SK-N-MC (cell line): Measurements from ENCODE around the gene TFAP2E.

Experiments
- EZH2 ChIP-seq: fragments of 200-600 bp; sonication (generic); IDR thresholded peaks from one replicate; pipeline ENCODE4 v1.6.1; 2017; ENCODE audit warnings: antibody characterized with exemption
- POLR2AphosphoS5 ChIP-seq: IDR thresholded peaks from 2 replicates; pipeline ENCODE4 v1.6.1; 2012; ENCODE audit warnings: mild to moderate bottlenecking, low read depth, low read length, borderline replicate concordance

DNA sequence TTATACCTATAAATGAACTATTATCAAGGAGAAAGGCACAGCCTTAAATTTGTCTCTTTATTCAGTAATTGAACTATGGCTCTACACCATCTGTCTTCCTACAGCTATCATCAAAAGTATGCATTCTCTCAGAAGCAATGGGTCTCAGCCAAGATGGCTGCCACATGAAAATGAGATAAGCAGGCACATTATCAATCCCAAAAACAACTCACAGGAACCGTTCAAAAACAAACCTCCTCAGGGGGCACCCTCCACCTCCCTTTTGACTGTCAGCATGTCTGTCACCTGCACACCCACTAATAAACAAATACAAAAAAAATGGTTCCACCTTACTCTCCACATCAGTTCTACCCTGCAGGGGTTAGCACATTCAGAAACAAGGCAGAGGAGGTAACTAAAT is 39.5 kb upstream of the TFAP2E start:
- TF ChIP-seq POLR2AphosphoS5 (no peak), EZH2 (no peak)
